ENCODE measurements around the gene PIERCE2. TPM values are rescaled to one million over a fixed set of nuclear protein-coding genes. Genes with fewer than 3 reads are reported as not detected.

The PIERCE2 gene, protein sequence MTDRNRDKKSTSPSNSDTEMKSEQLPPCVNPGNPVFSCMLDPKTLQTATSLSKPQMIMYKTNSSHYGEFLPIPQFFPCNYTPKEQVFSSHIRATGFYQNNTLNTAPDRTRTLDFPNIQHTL
- 1.6 and 2.1 TPM in 2 replicates for total RNA-seq

DNA sequence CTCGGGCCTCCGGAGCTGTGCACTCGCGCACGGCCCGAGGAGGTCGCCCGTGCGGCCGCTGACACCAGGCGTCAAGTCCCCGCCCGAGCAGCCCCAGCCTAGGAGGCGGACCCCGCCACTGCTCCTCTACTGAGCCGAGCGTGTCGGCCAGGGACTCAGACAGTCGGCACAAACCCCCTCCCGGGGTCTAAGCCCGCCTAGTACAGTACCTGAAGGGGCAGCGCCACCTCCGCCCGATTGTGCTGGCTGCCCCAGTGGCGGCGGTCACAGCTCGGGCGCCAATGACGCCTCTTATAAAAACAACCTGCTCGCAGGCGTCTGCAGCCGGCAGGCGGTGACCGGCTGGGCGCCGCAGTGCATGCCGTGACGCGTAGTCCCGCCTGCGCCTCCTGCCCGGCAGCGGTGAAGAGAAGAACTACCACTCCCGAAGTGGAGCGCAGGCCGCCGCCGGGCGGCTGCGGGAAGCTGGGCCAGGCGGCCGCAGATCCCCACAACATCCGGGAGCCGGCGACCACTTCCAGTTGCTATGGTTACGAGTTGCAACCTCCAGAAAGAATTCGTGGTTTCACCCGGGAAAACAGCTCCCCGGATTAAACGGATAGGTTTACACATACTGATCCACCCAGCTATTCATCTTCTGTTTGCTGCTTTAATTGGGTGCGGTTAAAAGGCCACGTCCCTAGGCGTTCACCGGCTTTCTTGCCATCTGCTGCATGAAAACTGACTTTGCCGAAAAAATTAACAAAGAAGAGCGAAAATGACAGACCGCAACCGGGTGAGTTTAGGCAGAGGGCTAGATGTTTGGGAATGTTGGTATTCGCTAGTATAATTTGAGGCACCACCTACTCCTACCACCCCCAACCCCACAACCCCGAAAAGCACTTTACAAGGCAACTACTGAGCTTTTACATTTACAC is at the start of gene PIERCE2, which contains the start of gene CCPG1:
Gene PIERCE2, plus strand, starts transcription at position 484 of the 917 bp plus-strand sequence. Its CDS starts 274 bp downstream, at position 758.
Gene CCPG1, minus strand, starts transcription at position 348 of the 917 bp plus-strand sequence. CDS start 18,935 bp downstream, outside the sequence.

Other genes with a start within 250 kb of the PIERCE2 start
- gene RSL24D1, start 211.6 kb upstream of the PIERCE2 start, total RNA-seq: 38.2 and 43.2 TPM in 2 replicates
- gene RAB27A, start 118.7 kb upstream of the PIERCE2 start, total RNA-seq: 5.1 and 5.5 TPM in 2 replicates
- 8.7 and 11.2 TPM in 2 replicates for gene PIGBOS1, start 89.4 kb upstream of the PIERCE2 start, total RNA-seq
- gene PIGB, start 89.3 kb upstream of the PIERCE2 start, total RNA-seq: 7.2 and 8.9 TPM in 2 replicates
- gene CCPG1, start 136 bp upstream of the PIERCE2 start, total RNA-seq: 15.8 and 25.4 TPM in 2 replicates
- gene DNAAF4, start 99.7 kb downstream of the PIERCE2 start, total RNA-seq: 1.8 and 2.0 TPM in 2 replicates
- 2.1 and 4.4 TPM in 2 replicates for gene PYGO1, start 179.8 kb downstream of the PIERCE2 start, total RNA-seq